A549 (cell line): ENCODE results near the gene RPS14. TPM values are rescaled to one million over a fixed set of nuclear protein-coding genes. Genes with fewer than 3 reads are reported as not detected.

Experiments
- ATAC-seq, 2 experiments: fragments of 200-7000 bp in 1 of 2; fragments of >200 bp in 1 of 2; cut with Nextera tagmentation in 1 of 2; cut with Tn5 transposase in 1 of 2; 3 replicates each; pipeline versions ENCODE4 v1.8.0 to v1.9.1; 2018 to 2020; ENCODE audit warnings: mild to moderate bottlenecking in 1 of 2, moderate library complexity in 1 of 2
- CTCF ChIA-PET: fragments of 300-600 bp; sonication (Branson Sonifier 250); formaldehyde crosslinking; extraction: SDS; loops from one replicate; lab custom pipeline; 2021; ENCODE audit warnings: antibody characterized with exemption, inconsistent platforms; lab: Yijun Ruan, JAX
- POLR2A ChIA-PET: fragments of 350-600 bp; formaldehyde crosslinking; extraction: SDS; loops from one replicate; lab custom pipeline; 2021; ENCODE audit warnings: antibody characterized with exemption, inconsistent platforms; lab: Yijun Ruan, JAX
- DNase-seq, 2 experiments: peaks; one replicate each; pipeline versions ENCODE4 v3.0.0 to v3.0.0-alpha.2; 2011 to 2016; ENCODE audit warnings: low read depth in 1 of 2, low spot score in 1 of 2
- FAIRE-seq: peaks from 2 replicates; lab custom pipeline; 2011; peaks lifted over from hg19 to GRCh38; lab: Jason Lieb, UNC
- H3K27ac ChIP-seq, 2 experiments: fragments of >200 bp; sonication (Bioruptor Twin); formaldehyde crosslinking; 3 replicates each; pipeline ENCODE4 v1.5.1; 2016 to 2017
- H3K4me1 ChIP-seq: fragments of >200 bp; sonication (Bioruptor Twin); formaldehyde crosslinking; 3 replicates; pipeline ENCODE4 v1.6.1; 2016
- H3K4me2 ChIP-seq: fragments of >200 bp; sonication (Bioruptor Twin); formaldehyde crosslinking; 3 replicates; pipeline ENCODE4 v1.6.1; 2016
- H3K4me3 ChIP-seq: fragments of >200 bp; sonication (Bioruptor Twin); formaldehyde crosslinking; 3 replicates; pipeline ENCODE4 v1.5.1; 2016
- H3K9me3 ChIP-seq: fragments of >200 bp; sonication (Bioruptor Twin); formaldehyde crosslinking; 3 replicates; pipeline ENCODE4 v1.6.1; 2016
- HOXA7 ChIP-seq: fragments of 250-450 bp; sonication (Bioruptor Pico); IDR thresholded peaks from 2 replicates; pipeline ENCODE4 v1.5.0; 2020; ENCODE audit warnings: mild to moderate bottlenecking, moderate library complexity
- JUN ChIP-seq, 2 experiments: fragments of >200 bp; sonication (Bioruptor Twin); formaldehyde crosslinking; IDR thresholded peaks; 2 replicates in 1 of 2; 3 replicates in 1 of 2; pipeline ENCODE4 v1.6.1; 2016 to 2017
- KDM5A ChIP-seq: fragments of 200-600 bp; sonication (generic); IDR thresholded peaks from 2 replicates; pipeline ENCODE4 v1.6.1; 2016; ENCODE audit warnings: antibody characterized with exemption, mild to moderate bottlenecking
- MAFK ChIP-seq: fragments of 450-650 bp; IDR thresholded peaks from 2 replicates; pipeline ENCODE4 v1.6.1; 2014; ENCODE audit not compliant: partially characterized antibody
- MAZ ChIP-seq: fragments of 150-350 bp; IDR thresholded peaks from 2 replicates; pipeline ENCODE4 v1.6.1; 2014; ENCODE audit warnings: antibody characterized with exemption, low read depth, low read length, borderline replicate concordance
- MYC ChIP-seq: IDR thresholded peaks from 2 replicates; pipeline ENCODE4 v1.6.1; 2012; ENCODE audit warnings: mild to moderate bottlenecking, inconsistent platforms, low read length, improper control_type of control experiment, borderline replicate concordance
- NFE2L2 ChIP-seq: fragments of 150-350 bp; conservative IDR thresholded peaks from 2 replicates; pipeline ENCODE4 v1.6.1; 2014; ENCODE audit warnings: low read length
- NR3C1 ChIP-seq: fragments of >200 bp; sonication (Bioruptor Twin); formaldehyde crosslinking; IDR thresholded peaks from 3 replicates; pipeline ENCODE4 v1.6.1; 2017
- RAD21 ChIP-seq, 2 experiments: fragments of >200 bp in 1 of 2; sonication (Bioruptor Twin) in 1 of 2; formaldehyde crosslinking in 1 of 2; IDR thresholded peaks in 1 of 2; conservative IDR thresholded peaks in 1 of 2; 2 replicates in 1 of 2; 3 replicates in 1 of 2; pipeline ENCODE4 v1.6.1; 2012 to 2018; ENCODE audit warnings: inconsistent platforms in 1 of 2
- SMC3 ChIP-seq: fragments of >200 bp; sonication (Bioruptor Twin); formaldehyde crosslinking; IDR thresholded peaks from 3 replicates; pipeline ENCODE4 v1.6.1; 2018; ENCODE audit warnings: inconsistent platforms
- WGBS: methylation state at CpG from one replicate; pipeline ENCODE4 v1.1.6; 2017; ENCODE audit errors: missing lambda C conversion rate; 5-methylcytosine and 5-hydroxymethylcytosine counted together
- polyA plus RNA-seq, 4 experiments: library from polyadenylated mRNA; depleted of rRNA in 3 of 4; stranded (reverse); fragments of >200 nt; fragmentation: RNase III in 1 of 4; extraction: RNeasy Plus Mini Kit Qiagen cat#74134 plus additional on column Dnase treatment in 1 of 4; gene quantifications; 2 replicates in 3 of 4; 3 replicates in 1 of 4; pipeline ENCODE4 v1.2.3, GENCODE V29; 2011 to 2017
- TF ChIP-seq, protein P1 (sequence below): fragments of >200 bp; sonication (Bioruptor Twin); formaldehyde crosslinking; IDR thresholded peaks from 3 replicates; pipeline ENCODE4 v1.5.1; 2016
- TF ChIP-seq, protein P2 (sequence below): fragments of 250-450 bp; sonication (Bioruptor Pico); IDR thresholded peaks from 2 replicates; pipeline ENCODE4 v1.5.0; 2020; ENCODE audit warnings: low read depth, mild to moderate bottlenecking, moderate library complexity
- TF ChIP-seq, protein P3 (sequence below): IDR thresholded peaks from 2 replicates; pipeline ENCODE4 v1.6.1; 2012
- TF ChIP-seq, protein P4 (sequence below): fragments of 250-450 bp; sonication (Bioruptor Pico); IDR thresholded peaks from 2 replicates; pipeline ENCODE4 v1.5.0; 2021; ENCODE audit warnings: mild to moderate bottlenecking, moderate library complexity, borderline replicate concordance
- TF ChIP-seq, protein P5 (sequence below): fragments of 200-600 bp; sonication (generic); IDR thresholded peaks from 2 replicates; pipeline ENCODE4 v1.6.1; 2016; ENCODE audit warnings: antibody characterized with exemption, mild to moderate bottlenecking, moderate library complexity
- TF ChIP-seq, protein P6 (sequence below): fragments of >200 bp; sonication (Bioruptor Twin); formaldehyde crosslinking; IDR thresholded peaks from 3 replicates; pipeline ENCODE4 v1.6.1; 2016

Gene RPS14
- polyA plus RNA-seq, 2 of the 4 experiments (the other 2 are of a cell fraction): 3,794 to 3,799 TPM

DNA sequence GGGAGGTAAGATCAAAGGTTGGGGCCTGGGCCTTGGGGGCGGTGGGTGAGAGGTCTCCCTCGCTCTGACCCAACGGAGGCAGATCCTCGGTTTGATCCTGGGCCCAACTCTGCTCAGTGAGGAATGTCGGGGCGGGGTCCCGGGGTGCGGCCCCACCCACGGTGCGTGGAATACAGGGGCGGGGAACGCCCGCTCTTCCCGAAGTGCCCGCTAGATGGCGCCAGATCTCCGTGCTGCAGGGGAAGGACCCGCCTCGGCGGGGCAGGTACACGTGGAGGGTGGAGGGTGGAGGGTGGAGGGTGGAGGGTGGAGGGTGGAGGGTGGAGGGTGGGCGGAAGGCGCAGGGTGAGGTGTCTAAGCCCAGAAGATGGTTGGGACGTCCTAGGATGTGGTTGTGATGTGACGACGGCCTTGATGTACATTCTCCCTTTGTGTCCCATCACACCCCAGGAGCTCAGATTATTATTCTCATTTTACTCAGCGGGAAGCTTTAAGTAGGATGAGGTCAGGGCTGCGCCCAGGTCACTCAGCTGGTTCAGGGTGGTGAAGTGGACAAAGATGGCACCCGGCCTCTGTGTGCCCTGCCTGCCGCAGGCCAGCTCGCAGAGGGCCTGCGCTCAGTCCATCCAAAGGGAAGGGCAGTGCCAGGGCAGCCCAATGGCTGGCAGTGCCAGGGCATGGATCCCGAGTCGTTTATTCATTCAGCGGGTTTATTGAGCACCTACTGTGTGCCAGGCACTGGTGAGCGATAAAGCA lies 9.4 kb upstream of the RPS14 start:
- ATAC-seq: peak; percentile 88 to 94
- TF ChIP-seq NR3C1: no peak
- TF ChIP-seq, protein P1, sequence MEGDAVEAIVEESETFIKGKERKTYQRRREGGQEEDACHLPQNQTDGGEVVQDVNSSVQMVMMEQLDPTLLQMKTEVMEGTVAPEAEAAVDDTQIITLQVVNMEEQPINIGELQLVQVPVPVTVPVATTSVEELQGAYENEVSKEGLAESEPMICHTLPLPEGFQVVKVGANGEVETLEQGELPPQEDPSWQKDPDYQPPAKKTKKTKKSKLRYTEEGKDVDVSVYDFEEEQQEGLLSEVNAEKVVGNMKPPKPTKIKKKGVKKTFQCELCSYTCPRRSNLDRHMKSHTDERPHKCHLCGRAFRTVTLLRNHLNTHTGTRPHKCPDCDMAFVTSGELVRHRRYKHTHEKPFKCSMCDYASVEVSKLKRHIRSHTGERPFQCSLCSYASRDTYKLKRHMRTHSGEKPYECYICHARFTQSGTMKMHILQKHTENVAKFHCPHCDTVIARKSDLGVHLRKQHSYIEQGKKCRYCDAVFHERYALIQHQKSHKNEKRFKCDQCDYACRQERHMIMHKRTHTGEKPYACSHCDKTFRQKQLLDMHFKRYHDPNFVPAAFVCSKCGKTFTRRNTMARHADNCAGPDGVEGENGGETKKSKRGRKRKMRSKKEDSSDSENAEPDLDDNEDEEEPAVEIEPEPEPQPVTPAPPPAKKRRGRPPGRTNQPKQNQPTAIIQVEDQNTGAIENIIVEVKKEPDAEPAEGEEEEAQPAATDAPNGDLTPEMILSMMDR: peak; percentile 86
- 0 out of 2 replicates have a peak, but pooled peaks have one; percentile 53 for TF ChIP-seq MYC
- TF ChIP-seq, protein P2, sequence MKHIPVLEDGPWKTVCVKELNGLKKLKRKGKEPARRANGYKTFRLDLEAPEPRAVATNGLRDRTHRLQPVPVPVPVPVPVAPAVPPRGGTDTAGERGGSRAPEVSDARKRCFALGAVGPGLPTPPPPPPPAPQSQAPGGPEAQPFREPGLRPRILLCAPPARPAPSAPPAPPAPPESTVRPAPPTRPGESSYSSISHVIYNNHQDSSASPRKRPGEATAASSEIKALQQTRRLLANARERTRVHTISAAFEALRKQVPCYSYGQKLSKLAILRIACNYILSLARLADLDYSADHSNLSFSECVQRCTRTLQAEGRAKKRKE (CRISPR knock-in tag): no peak
- TF ChIP-seq JUN (IDR thresholded peaks at IDR 0.05): peak in 1 of 2 experiments; percentile 6; a peak in 1 of 5 replicates
- TF ChIP-seq, protein P3, sequence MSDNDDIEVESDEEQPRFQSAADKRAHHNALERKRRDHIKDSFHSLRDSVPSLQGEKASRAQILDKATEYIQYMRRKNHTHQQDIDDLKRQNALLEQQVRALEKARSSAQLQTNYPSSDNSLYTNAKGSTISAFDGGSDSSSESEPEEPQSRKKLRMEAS: peak; percentile 85
- TF ChIP-seq RAD21 (conservative IDR thresholded peaks at IDR 0.05 in 1 of 2, IDR thresholded peaks at IDR 0.05 in 1 of 2): peak; percentile 89 to 99
- peak; percentile 94 for TF ChIP-seq SMC3
- TF ChIP-seq, protein P4, sequence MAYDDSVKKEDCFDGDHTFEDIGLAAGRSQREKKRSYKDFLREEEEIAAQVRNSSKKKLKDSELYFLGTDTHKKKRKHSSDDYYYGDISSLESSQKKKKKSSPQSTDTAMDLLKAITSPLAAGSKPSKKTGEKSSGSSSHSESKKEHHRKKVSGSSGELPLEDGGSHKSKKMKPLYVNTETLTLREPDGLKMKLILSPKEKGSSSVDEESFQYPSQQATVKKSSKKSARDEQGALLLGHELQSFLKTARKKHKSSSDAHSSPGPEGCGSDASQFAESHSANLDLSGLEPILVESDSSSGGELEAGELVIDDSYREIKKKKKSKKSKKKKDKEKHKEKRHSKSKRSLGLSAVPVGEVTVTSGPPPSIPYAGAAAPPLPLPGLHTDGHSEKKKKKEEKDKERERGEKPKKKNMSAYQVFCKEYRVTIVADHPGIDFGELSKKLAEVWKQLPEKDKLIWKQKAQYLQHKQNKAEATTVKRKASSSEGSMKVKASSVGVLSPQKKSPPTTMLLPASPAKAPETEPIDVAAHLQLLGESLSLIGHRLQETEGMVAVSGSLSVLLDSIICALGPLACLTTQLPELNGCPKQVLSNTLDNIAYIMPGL (CRISPR knock-in tag): no peak
- TF ChIP-seq, protein P5, sequence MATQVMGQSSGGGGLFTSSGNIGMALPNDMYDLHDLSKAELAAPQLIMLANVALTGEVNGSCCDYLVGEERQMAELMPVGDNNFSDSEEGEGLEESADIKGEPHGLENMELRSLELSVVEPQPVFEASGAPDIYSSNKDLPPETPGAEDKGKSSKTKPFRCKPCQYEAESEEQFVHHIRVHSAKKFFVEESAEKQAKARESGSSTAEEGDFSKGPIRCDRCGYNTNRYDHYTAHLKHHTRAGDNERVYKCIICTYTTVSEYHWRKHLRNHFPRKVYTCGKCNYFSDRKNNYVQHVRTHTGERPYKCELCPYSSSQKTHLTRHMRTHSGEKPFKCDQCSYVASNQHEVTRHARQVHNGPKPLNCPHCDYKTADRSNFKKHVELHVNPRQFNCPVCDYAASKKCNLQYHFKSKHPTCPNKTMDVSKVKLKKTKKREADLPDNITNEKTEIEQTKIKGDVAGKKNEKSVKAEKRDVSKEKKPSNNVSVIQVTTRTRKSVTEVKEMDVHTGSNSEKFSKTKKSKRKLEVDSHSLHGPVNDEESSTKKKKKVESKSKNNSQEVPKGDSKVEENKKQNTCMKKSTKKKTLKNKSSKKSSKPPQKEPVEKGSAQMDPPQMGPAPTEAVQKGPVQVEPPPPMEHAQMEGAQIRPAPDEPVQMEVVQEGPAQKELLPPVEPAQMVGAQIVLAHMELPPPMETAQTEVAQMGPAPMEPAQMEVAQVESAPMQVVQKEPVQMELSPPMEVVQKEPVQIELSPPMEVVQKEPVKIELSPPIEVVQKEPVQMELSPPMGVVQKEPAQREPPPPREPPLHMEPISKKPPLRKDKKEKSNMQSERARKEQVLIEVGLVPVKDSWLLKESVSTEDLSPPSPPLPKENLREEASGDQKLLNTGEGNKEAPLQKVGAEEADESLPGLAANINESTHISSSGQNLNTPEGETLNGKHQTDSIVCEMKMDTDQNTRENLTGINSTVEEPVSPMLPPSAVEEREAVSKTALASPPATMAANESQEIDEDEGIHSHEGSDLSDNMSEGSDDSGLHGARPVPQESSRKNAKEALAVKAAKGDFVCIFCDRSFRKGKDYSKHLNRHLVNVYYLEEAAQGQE: no peak
- peak; percentile 44; the same call in 1 of the 2 replicates for TF ChIP-seq KDM5A
- TF ChIP-seq HOXA7 (CRISPR knock-in tag): no peak
- TF ChIP-seq MAFK: no peak
- TF ChIP-seq MAZ: peak; percentile 68; the same call in 1 of the 2 replicates
- TF ChIP-seq, protein P6, sequence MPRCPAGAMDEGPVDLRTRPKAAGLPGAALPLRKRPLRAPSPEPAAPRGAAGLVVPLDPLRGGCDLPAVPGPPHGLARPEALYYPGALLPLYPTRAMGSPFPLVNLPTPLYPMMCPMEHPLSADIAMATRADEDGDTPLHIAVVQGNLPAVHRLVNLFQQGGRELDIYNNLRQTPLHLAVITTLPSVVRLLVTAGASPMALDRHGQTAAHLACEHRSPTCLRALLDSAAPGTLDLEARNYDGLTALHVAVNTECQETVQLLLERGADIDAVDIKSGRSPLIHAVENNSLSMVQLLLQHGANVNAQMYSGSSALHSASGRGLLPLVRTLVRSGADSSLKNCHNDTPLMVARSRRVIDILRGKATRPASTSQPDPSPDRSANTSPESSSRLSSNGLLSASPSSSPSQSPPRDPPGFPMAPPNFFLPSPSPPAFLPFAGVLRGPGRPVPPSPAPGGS: no peak
- TF ChIP-seq NFE2L2: no peak
- TF ChIP-seq, all 56 proteins: peak for 8
- peak overlapping the region; percentile 79 to 85 for H3K27ac ChIP-seq
- H3K9me3 ChIP-seq: no peaks in the 10 kb centered on the region
- no peak for FAIRE-seq
- ChIA-PET POLR2A (interaction anchor here (0.6 kb wide), 1 partner anchor 91 kb away, joined by 6 read pairs; no protein-coding TSS in a partner anchor), CTCF (interaction anchor here (0.5 to 13.5 kb wide), 47 partner anchors 9 to 1179 kb away, joined by 3 to 211 read pairs (median 7); partner anchors contain the start of genes NDST1, RPS14, SMIM3 and SYNPO)
- H3K4me3 ChIP-seq: peak overlapping the region; percentile 31; the same call in 2 of the 3 replicates
- peaks cover 35% of the 10 kb centered on the region for H3K4me1 ChIP-seq
- WGBS: 38% methylated on average over 18 of the region's 36 CpGs
- H3K4me2 ChIP-seq: peak overlapping the region; percentile 88
- DNase-seq: peak; percentile 72 to 81
